Right hindlimb (tissue), 1 donor: ENCODE results near the gene FAM181B.

Experiments used
- DNase-seq: peaks from one replicate; pipeline ENCODE4 v3.0.0-alpha.2; 2018

The FAM181B gene, protein sequence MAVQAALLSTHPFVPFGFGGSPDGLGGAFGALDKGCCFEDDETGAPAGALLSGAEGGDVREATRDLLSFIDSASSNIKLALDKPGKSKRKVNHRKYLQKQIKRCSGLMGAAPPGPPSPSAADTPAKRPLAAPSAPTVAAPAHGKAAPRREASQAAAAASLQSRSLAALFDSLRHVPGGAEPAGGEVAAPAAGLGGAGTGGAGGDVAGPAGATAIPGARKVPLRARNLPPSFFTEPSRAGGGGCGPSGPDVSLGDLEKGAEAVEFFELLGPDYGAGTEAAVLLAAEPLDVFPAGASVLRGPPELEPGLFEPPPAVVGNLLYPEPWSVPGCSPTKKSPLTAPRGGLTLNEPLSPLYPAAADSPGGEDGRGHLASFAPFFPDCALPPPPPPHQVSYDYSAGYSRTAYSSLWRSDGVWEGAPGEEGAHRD

DNA sequence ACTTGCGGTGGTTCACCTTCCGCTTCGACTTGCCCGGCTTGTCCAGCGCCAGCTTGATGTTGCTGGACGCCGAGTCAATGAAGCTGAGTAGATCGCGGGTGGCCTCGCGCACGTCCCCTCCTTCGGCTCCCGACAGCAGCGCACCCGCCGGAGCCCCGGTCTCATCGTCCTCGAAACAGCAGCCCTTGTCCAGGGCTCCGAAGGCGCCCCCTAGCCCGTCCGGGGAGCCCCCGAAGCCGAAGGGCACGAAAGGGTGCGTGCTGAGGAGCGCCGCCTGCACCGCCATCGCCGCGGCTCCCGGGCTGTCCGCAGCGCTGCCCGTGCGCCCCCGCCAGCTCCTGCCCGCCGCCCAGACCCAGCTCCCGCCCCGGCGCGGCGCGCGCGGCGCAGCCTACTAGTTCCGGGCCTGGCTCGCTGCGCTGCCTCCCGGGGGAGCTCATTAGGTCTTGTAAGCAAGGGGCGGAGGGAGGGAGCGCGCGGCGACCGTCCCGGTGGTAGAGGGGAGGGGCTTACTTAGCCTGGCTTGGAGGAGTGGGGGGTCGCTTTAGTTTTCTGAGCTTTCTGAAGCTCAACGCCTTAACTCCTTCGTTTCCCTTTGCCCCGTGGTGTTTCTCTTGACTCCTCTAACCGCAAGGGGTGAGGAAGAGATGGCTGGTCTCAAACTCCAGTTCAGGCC, at the start of gene FAM181B:
TSS of gene FAM181B (minus strand) at position 421 of the 676 bp plus-strand sequence. CDS start at position 286, 135 bp downstream.
- peak; percentile 69 for DNase-seq

DNA sequence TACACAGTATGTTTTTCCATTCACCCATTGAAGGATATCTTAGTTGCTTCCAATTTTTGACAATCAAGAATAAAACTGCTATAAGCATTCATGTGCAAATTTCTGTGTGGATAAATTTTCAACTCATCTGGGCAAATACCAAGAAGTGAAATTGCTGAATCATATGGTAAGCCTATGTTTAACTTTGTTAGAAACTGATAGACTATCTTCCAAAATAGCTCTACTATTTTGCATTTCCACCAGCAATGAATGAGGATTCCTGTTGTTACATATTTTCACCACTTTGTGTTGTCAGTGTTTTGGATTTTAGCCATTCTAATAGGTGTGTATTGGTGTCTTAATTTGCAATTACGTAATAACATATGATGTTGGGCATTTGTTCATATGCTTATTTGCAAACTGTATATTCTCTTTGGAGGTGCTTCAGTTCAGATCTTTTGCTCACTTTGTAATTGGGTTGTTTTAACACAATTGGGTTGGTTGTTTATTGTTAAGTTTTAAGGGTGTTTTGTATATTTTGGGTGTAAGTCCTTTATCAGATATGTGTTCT, 49.2 kb upstream of the FAM181B start:
- no peak for DNase-seq

DNA sequence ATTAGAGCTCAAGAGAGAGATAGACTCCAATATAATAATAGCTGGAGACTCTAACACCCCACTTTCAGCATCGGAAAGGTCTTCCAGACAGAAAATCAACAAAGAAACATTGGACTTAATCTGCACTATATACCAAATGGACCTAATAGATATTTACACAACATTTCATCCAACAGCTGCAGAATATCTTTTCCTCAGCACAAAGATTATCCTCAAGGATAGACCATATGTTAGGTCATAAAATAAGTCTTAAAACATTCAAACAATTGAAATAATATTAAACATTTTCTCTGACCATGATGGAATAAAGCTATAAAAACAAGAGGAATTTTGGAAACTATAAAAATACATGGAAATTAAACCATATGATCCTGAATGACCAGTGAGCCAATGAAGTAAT, 45.1 kb upstream of the FAM181B start:
- no peak for DNase-seq

DNA sequence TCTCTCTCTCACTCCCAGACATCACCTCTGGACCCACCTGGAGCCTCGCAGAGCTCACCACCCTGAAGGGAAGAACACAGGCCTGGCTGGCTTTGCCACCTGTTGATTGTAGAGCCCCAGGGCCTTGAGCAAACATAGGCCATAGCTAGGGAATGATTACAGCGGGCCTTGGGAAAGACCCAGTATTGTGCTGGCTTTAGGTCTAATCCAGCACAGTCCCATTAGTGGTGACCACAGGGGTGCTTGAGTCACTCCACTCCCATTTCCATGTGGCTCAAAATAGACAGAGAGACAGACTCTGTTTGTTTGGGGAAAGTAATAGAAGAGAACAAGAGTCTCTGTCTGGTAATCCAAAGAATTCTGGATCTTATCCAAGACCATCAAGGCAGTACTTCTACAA, 42.7 kb upstream of the FAM181B start:
- no peak for DNase-seq

DNA sequence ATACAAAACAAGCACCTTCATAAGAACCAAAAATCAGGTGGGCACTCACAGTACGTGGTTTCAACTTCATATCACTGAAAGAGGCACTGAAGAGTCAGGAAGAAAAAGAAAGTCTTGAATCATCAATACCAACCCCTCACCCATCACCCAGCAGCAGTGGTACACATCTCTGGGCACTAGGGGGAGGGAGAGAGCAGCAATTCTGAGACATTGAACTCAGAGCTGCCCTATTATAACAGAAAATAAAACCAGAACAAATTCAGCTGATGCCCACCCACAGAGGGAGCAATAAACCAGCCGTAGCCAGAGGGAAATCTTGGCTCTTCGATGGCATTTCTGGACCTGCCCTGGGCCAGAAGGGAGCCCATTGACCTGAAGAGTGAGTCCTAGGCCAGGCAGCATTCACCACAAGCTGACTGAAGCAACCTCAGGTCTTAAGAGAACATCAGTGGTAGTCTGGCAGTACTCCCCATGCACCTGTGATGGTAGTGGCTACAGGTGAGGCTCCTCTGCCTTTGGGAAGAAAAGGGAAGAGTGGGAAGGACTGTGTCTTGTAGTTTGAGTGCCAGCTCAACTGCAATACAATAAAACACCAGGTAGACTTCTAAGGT, 42.2 kb upstream of the FAM181B start:
- no peak for DNase-seq

DNA sequence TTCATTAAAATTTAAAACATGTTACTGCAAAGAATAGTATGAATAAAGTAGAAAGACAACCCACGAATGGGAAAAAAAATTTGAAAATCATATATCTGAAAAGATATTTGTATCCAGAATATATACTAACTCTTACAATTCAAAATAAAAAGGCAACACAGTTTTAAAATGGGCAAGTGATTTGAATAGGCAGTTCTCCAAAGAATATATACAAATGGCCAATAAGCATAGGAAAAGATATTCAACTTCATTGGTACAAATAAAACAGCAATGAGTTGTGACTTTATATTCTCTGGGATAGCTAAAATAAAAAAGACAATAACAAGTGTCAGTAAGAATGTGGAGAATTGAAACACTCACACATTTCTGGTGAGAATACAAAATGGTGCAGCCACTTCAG, 41.6 kb upstream of the FAM181B start:
- DNase-seq: no peak

DNA sequence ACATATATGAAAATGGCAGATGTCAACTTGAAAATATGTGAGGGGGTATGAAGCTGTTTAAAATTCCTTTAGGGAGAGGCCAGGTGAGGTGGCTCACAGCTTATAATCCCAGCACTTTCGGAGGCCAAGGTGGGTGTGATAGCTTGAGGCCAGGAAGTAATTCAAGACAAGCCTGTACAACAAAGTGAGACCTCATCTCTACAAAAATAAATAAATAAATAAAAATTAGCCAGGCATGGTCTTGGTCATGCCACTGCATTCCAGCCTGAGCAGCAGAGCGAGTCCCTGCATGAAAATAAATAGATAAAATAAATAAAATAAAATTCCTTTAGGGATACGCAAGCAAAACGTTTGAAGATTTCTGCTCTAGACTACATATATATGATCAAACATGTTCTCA, 38.1 kb upstream of the FAM181B start:
- no peak for DNase-seq

DNA sequence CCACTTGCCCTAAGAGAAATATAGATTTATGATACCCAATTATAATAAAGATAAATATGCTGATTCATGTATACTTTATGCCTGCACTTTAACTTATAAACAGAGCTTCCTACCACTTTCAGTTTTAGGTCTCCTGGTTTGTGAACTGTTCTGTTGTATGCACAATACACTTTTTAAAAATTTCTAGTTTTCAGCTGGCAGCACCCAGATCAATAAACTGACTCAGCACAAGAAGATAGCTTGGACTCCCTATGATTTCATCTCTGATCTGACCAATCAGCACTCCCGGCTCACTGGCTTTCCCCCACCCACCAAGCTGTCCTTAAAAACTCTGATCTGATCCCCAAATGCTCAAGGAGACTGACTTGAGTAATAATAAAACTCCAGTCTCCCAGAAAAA, 33.5 kb upstream of the FAM181B start:
- no peak for DNase-seq

DNA sequence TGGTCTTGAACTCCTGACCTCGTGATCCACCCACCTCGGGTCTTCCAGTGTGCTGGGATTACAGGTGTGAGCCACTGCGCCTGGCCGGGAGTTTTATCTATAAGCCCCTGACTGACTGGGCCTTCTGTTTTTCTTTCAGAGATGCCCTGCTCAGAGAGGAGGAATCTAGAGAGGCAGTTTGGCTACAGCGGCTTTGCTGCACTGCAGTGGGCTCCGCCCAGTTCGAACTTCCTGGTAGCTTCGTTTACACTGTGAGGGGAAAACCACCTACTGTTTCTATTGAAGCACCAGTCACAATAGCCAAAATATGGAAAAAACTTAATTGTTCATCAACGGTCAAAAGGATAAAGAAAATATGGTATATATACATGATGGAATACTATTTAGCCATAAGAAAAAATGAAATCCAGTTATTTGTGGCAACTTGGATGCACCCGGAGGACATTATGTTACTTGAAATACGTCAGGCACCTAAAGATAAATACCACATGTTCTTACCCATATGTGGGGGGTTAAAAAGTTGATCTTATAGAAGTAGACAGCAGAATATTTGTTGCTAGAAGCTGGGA, 31.9 kb upstream of the FAM181B start:
- DNase-seq: no peak

DNA sequence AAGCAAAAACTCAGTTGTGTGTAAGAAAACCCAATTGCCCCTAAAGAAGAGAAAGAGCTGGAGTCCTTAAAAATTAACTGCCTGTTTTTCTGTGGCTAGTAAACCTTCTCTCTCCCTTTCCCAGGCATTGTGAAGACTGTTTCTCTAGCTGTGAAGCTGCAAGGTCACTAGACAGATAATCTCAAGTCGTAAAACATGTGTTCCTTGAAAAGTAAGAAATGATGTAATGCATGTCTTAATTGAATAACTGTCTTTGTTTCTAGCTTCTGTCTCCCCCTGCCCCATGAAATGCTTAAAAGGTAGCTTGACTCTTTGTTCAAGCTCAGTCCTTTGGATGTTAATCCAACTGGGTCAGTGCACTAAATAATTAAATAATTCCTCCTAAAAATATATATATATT, 29.5 kb upstream of the FAM181B start:
- DNase-seq: no peak

DNA sequence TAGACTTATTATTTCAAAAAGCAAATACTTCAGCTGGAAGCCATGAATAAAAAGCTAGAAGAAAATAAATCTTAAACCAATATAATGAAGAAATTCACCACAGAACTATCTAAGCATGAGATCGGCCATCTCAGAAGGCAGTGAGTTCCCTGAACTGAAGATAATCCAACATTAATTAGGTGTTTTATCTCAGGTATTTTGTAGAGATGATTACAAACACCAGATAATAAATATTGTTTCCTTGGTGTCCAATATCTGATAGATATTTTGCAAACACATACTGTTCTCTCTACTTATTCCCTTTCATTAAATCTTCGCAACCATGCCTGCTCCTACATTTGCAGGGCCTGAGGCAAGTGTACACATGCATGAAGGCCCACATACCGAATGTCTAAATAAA, 26.0 kb upstream of the FAM181B start:
- no peak for DNase-seq

DNA sequence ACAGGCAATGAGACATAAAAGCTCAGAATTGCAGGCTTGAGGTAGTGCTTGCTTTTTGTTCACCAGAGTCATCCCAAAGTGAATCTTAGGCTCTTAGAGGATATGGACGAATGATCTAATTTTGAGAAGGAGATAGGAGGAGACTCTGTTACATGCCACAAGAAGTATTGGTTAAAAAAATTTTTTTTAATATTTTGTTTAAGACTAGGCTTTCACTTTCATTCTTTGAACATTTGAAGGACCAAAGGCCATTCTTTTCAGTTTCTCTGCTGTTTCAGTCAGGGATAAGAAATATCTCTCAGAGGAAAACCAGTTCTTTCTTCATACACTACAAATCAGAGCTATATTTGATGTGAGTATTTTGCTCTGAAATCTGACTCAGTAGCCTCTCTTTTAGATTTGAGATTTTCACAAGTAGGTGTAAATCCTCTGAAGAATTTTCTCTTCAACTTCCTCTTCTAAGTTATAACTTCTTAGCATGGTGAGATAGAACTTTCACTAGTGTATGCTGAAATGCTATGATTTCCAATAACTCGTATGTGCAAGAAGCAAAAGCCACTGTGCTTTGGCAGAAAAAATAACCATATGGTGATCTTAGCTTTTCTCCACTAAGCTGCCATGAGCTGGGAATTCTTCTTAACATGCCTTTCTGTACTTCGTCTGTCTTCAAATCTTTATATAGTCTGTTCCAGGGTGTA, 24.1 kb upstream of the FAM181B start:
- DNase-seq: no peak

DNA sequence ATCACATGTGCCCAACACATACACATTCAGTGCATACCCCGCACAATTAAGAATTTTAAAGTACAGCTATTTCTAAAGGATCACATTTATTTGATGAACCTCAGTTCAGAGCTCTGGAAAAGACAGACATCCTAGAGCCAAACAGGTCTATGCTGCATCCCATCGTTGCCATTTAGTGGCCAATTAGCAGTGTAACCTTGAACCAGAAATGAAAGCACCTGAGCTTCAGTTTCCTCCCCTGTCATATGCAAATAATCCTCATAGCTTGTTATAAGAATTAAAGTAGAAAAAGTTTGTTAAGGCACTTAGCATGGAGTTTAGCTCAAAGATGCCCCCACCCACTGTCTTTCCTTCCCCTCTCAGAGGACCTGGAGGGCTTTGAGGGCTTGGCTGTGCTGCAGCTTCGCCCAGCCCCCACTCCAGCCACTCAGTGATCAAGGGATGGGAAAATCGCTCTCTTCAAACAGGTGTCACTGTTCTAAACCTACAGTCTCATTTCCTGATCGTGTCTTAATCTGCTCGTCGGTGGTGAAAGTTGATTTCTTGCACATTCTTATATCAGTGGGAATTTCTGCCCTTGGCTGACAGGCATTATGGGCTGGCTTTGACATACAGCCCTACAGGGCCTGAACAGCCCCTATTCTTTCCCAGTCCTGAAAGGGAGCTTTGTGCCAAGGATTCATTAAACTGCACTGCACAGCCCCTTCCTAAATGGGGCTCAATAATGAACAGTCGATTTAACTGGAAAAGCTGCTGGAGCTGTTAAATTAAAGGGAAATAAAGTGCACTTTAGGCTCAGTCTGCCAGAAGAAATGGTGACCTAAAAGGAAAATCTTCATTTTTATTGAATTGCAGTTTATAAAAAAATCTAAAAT, 23.3 kb upstream of the FAM181B start:
- DNase-seq: no peak

DNA sequence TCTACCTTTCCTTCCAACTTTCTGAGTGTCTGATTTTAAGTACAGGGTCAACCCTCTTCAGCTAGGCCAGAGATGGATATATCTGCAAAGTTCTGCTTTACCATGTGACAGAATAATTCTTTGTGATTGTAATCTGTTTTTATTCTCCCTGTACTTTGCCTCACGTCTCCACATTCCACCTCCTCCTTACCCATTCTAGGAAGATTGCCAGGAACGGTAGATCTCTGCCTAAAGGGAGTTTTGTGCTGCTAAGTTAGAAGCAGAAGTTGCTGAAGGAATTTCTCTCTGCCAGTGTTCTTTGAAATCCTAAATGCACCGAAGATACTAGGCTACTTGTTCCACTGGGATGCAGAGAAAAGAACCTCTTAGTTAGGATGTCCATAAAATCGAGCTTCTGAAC, 20.7 kb upstream of the FAM181B start:
- DNase-seq: no peak

DNA sequence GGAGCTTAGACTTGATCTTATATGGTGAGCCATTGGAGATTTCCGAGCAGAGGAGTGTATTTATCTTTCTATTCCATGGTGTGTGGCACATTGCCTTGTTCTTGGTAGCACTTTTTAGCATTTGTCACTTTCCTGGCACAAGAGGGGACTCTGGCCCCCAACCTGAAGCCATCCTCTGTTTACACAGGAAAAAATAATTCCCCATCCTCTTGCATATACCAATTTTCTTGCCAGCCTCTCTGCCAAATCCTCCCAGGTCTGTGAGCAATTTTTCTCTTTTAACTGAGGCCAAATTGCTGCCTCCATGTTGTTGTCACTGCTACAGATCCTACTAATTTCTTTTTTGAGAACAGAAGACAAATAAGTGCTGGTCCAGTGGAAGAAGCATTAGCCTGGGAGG, 20.3 kb upstream of the FAM181B start:
- DNase-seq: no peak

DNA sequence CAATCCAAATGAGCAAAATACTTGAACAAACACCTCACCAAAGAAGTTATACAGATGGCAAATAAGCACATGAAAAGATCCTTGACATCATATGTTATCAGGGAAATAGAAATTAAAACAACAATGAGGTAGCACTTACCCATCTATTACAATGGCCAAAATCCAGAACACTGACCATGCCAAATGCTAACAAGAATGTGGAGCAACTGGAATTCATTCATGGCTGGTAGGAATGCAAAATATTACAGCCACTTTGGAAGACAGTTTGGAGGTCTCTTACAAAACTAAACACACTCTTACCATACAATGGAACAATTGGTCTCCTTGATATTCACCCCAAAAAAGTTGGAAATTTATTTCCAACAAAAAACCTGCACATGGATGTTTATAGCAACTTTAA, 19.1 kb upstream of the FAM181B start:
- no peak for DNase-seq

DNA sequence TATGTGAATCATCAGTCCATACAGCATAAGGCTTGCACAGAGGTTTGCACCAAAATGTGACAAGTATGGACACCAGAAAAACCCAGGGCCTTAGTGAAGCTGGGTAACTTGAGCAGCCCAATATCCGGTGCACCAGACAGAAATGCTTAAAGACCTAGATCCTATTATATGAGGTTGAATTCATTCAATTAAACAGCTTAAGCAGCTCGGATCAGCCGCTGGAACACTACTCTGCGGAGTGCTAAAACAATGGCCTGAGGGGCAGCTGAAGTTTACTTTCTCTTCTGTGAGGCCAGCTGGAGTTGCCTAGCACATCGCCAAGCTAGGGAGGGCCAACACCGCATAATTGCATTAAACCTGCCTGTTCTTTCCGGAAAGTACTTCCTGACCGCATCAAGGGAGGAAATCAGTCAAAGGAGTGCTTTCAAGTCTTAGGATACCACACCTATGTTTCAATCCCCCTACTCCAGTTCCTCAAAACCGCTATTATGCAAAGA, 17.0 kb upstream of the FAM181B start:
- DNase-seq: no peak

DNA sequence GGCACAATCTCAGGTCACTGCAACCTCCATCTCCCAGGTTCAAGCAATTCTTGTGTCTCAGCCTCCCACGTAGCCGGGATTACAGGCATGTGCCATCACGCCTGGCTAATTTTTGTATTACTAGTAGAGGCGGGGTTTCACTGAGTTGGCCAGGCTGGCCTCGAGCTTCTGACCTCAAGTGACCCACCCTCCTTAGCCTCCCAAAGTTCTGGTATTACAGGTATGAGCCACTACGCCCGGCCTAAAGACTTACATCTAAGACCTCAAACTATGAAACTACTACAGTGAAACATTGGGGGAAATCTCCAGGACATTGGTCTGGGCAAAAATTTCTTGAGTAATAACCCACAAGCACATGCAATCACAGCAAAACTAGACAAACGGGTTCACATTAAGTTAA, 13.8 kb upstream of the FAM181B start:
- no peak for DNase-seq

DNA sequence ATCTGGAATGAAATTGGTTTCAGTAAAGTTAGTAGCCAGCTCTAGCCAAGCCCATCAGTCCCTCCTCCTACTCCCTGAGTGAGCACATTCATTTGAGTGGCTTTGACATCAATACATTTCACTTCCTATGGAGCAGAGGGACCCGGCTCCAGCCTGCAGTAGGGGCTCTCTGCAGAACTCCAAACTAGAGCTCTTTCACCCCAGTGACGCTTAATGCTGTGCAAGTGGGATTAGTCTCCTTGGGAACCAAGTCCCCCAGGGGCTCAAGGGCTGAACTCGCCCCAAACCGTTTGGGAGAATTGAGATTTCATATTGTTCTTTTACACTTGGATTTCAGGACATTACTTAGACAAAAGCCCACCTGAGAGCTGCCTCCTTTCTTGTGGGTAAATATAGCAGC, 4.4 kb upstream of the FAM181B start:
- DNase-seq: no peak

DNA sequence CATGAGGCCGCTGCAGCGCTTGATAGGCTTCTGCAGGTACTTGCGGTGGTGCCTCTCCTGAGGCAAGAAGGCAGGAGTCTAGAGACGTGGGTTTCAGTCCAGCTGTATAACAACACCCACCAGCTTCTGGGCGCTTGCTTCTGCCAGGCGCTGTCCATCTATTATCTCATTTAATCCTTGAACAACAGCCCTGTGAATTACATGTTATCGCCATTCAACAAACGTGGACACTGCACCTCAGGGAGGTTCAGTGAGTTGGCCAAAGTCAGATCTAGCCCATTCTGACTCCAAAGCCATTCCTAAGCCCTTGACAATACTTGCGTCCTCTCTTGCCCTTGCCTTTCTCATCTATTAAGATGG, 436 bp upstream of the FAM181B start:
- no peak for DNase-seq

DNA sequence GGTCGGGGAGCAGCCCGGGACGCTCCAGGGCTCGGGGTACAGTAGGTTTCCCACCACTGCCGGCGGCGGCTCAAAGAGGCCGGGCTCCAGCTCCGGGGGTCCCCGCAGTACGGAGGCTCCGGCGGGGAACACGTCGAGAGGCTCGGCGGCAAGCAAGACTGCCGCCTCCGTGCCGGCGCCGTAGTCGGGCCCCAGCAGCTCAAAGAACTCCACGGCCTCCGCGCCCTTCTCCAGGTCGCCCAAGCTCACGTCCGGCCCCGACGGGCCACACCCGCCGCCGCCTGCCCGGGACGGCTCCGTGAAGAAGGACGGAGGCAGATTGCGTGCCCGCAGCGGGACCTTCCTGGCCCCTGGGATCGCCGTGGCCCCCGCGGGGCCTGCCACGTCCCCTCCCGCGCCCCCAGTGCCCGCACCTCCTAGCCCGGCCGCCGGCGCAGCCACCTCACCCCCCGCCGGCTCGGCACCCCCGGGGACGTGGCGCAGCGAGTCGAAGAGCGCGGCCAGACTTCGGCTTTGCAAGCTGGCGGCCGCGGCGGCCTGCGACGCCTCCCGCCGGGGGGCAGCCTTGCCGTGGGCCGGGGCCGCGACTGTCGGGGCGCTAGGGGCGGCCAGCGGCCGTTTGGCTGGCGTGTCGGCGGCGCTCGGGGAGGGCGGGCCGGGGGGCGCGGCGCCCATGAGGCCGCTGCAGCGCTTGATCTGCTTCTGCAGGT, 775 bp downstream of the FAM181B start:
- DNase-seq: peak; percentile 41
